Upper lobe of left lung (tissue), 6 donors: ENCODE results near the gene PDE6H. TPM values are rescaled to one million over a fixed set of nuclear protein-coding genes. Genes with fewer than 3 reads are reported as not detected.

Experiments used
- ATAC-seq, 2 donors: fragments of 200-7000 bp; cut with Tn5 transposase; one replicate each; pipeline ENCODE4 v1.9.1; 2022; ENCODE audit warnings: mild to moderate bottlenecking in 2 of 2, moderate library complexity in 2 of 2; ENCODE audit not compliant: low FRiP score in 2 of 2
- DNase-seq, 2 donors: peaks; one replicate each; pipeline ENCODE4 v3.0.0-alpha.2; 2019 to 2020
- H3K27ac ChIP-seq, 4 donors: fragments of 200-600 bp; sonication (generic); one replicate each; pipeline ENCODE4 v1.5.1; 2016 to 2019
- H3K27me3 ChIP-seq, 4 donors: fragments of 200-600 bp; sonication (generic); one replicate each; pipeline ENCODE4 v1.5.1; 2017 to 2019
- H3K36me3 ChIP-seq, 4 donors: fragments of 200-600 bp; sonication (generic); one replicate each; pipeline ENCODE4 v1.5.1; 2016 to 2019
- H3K4me1 ChIP-seq, 4 donors: fragments of 200-600 bp; sonication (generic); one replicate each; pipeline ENCODE4 v1.5.1; 2018 to 2019
- H3K4me3 ChIP-seq, 4 donors: fragments of 200-600 bp; sonication (generic); one replicate each; pipeline ENCODE4 v1.5.1; 2017 to 2019; ENCODE audit warnings: mild to moderate bottlenecking in 2 of 4, moderate library complexity in 1 of 4
- H3K9me3 ChIP-seq, 4 donors: fragments of 200-600 bp; sonication (generic); one replicate each; pipeline ENCODE4 v1.5.1; 2018 to 2019
- EP300 ChIP-seq, 4 donors: sonication (generic); formaldehyde crosslinking; IDR thresholded peaks; one replicate each; pipeline ENCODE4 v1.5.1; 2017; ENCODE audit warnings: antibody characterized with exemption in 4 of 4, control low read depth in 2 of 4
- POLR2A ChIP-seq, 4 donors: fragments of 450-650 bp; IDR thresholded peaks; one replicate each; pipeline ENCODE4 v1.5.1; 2016 to 2017; ENCODE audit warnings: antibody characterized with exemption in 4 of 4, mild to moderate bottlenecking in 2 of 4
- POLR2AphosphoS5 ChIP-seq, 2 donors: sonication (generic); formaldehyde crosslinking; IDR thresholded peaks; one replicate each; pipeline ENCODE4 v1.5.1; 2017; ENCODE audit warnings: antibody characterized with exemption in 2 of 2
- WGBS, 2 donors: methylation state at CpG; one replicate each; pipeline ENCODE4 v1.1.5; 2017 to 2018; 5-methylcytosine and 5-hydroxymethylcytosine counted together
- total RNA-seq, 6 donors: library from RNA; depleted of rRNA in 4 of 6; stranded (reverse); fragments of >200 nt in 4 of 6; gene quantifications; one replicate each; pipeline versions ENCODE4 v1.1.0 to v1.2.1, GENCODE V29; 2016 to 2021
- TF ChIP-seq, protein P1 (sequence below), 6 experiments: fragments of 450-650 bp in 4 of 6; fragments of 200-600 bp in 2 of 6; sonication (generic) in 2 of 6; IDR thresholded peaks; one replicate each; pipeline ENCODE4 v1.5.1; 2016 to 2019; ENCODE audit warnings: antibody characterized with exemption in 6 of 6
- donor health status: DM: no; HTN: no; CAD: no; lungs with moderate emphysema.
- donor health status: DM: no; HTN: yes; CAD: no; lungs with severe emphysema.

The PDE6H gene
- total RNA-seq, 6 donors from 2014 or later: not detected

DNA sequence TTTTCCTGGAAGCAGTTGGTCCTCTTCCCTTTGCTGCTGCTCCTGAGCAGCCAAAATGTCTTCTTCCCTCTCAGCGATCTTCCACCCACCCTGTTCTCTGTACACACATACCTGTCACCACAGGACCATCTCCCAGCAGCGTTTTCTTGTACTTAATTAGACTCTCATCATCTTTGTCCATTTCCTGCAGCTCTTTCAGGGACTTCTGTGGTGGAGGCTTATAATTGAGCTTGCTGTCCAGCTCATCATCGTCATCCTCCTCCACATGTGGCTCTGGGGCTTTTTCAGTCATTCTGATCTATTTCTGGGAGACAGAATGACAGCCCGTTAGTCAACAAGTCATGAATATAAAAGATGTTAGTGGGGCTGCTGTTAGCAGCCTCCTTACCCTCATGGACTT lies 22.4 kb upstream of the PDE6H start:
- no peak for TF ChIP-seq POLR2AphosphoS5 (IDR thresholded peaks at IDR 0.05)
- TF ChIP-seq EP300 (IDR thresholded peaks at IDR 0.05): no peak
- no peak for TF ChIP-seq POLR2A (IDR thresholded peaks at IDR 0.05)
- TF ChIP-seq, protein P1, sequence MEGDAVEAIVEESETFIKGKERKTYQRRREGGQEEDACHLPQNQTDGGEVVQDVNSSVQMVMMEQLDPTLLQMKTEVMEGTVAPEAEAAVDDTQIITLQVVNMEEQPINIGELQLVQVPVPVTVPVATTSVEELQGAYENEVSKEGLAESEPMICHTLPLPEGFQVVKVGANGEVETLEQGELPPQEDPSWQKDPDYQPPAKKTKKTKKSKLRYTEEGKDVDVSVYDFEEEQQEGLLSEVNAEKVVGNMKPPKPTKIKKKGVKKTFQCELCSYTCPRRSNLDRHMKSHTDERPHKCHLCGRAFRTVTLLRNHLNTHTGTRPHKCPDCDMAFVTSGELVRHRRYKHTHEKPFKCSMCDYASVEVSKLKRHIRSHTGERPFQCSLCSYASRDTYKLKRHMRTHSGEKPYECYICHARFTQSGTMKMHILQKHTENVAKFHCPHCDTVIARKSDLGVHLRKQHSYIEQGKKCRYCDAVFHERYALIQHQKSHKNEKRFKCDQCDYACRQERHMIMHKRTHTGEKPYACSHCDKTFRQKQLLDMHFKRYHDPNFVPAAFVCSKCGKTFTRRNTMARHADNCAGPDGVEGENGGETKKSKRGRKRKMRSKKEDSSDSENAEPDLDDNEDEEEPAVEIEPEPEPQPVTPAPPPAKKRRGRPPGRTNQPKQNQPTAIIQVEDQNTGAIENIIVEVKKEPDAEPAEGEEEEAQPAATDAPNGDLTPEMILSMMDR (IDR thresholded peaks at IDR 0.05): no peak
- DNase-seq: no peak
- Histone ChIP-seq H3K4me3 (no peak overlapping the region), H3K27me3 (no peaks in the 10 kb centered on the region), H3K4me1 (peaks cover 75 to 89% (median 84%) of the 10 kb centered on the region in 4 donors), H3K27ac (peak overlapping the region in 3 of 4 donors; percentile 66 to 85 (median 80)), H3K36me3 (peaks cover 0 to 39% (median 17%) of the 10 kb centered on the region in 4 donors), H3K9me3 (no peaks in the 10 kb centered on the region)
- no peak for ATAC-seq
- 70 to 76% methylated on average over 4 of the region's 4 CpGs for WGBS, 2 donors

- Histone ChIP-seq H3K9me3 (no peaks in the 10 kb centered on the region), H3K27me3 (no peaks in the 10 kb centered on the region), H3K27ac (peak overlapping the region in 3 of 4 donors; percentile 35 to 85 (median 80)), H3K4me3 (no peak overlapping the region), H3K4me1 (peaks cover 78 to 90% (median 87%) of the 10 kb centered on the region in 4 donors), H3K36me3 (peaks cover 0 to 32% (median 16%) of the 10 kb centered on the region in 4 donors)
- TF ChIP-seq POLR2A (IDR thresholded peaks at IDR 0.05) (no peak), EP300 (IDR thresholded peaks at IDR 0.05) (no peak), POLR2AphosphoS5 (IDR thresholded peaks at IDR 0.05) (no peak)
- TF ChIP-seq, protein P1 (IDR thresholded peaks at IDR 0.05): no peak
- 70 to 76% methylated on average over 6 of the region's 6 CpGs for WGBS, 2 donors
- no peak for DNase-seq
- no peak for ATAC-seq
Observed at GRCh38 chr12:14950982-14951746, 21.7 kb upstream of the PDE6H start.

DNA sequence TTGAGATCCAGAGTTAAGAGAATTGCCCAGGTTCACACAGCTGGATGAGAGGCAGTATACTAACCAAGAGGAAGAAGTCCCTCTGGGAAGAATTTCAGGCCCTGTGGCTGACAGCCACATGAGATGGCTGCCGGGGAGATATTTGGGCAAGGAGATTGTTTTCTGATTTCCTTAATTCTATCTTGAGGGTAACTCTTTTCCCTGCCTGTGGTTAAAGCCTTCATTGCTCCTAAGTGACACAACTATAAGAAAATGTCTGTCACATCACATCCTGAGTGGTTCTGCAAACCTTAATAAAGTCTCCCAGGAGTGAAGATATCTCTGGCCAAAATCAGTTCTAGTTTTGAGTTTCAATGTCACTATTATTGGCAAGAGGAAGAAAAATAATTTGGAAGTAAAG lies 21.0 kb upstream of the PDE6H start:
- DNase-seq: no peak
- H3K4me1 ChIP-seq: peaks cover 79 to 90% (median 88%) of the 10 kb centered on the region in 4 donors
- H3K27ac ChIP-seq: peak overlapping the region; percentile 63 to 85 (median 76)
- no peak for ATAC-seq
- H3K9me3 ChIP-seq: no peaks in the 10 kb centered on the region
- no peaks in the 10 kb centered on the region for H3K27me3 ChIP-seq
- WGBS, 2 donors: 31 to 46% methylated on average over 1 of the region's 1 CpG
- no peak overlapping the region for H3K4me3 ChIP-seq
- H3K36me3 ChIP-seq: peaks cover 0 to 25% (median 11%) of the 10 kb centered on the region in 4 donors
- TF ChIP-seq POLR2AphosphoS5 (IDR thresholded peaks at IDR 0.05) (no peak), EP300 (IDR thresholded peaks at IDR 0.05) (no peak), POLR2A (IDR thresholded peaks at IDR 0.05) (no peak)
- TF ChIP-seq, protein P1 (IDR thresholded peaks at IDR 0.05): no peak

GRCh38 chr12:14952299-14952921 lies 20.4 kb upstream of the PDE6H start:
- no peaks in the 10 kb centered on the region for H3K27me3 ChIP-seq
- TF ChIP-seq, protein P1 (IDR thresholded peaks at IDR 0.05): no peak
- peak in 2 of 4 donors; percentile 36 to 48 for TF ChIP-seq EP300 (IDR thresholded peaks at IDR 0.05)
- TF ChIP-seq POLR2A (IDR thresholded peaks at IDR 0.05): no peak
- peak in 1 of 2 donors; percentile 80 for TF ChIP-seq POLR2AphosphoS5 (IDR thresholded peaks at IDR 0.05)
- peak overlapping the region; percentile 9 to 85 (median 76) for H3K27ac ChIP-seq
- ATAC-seq (peak; percentile 88 to 94), DNase-seq (peak in 1 of 2 donors; percentile 66)
- WGBS, 2 donors: 33 to 41% methylated on average over 7 of the region's 7 CpGs
- no peaks in the 10 kb centered on the region for H3K9me3 ChIP-seq
- H3K4me1 ChIP-seq: peaks cover 80 to 92% (median 89%) of the 10 kb centered on the region in 4 donors
- peaks cover 0 to 20% (median 8%) of the 10 kb centered on the region in 4 donors for H3K36me3 ChIP-seq
- H3K4me3 ChIP-seq: no peak overlapping the region
